Smooth muscle cell (in vitro differentiated cells): Measurements from ENCODE around the gene FOLR3. TPM values are rescaled to one million over a fixed set of nuclear protein-coding genes. Genes with fewer than 3 reads are reported as not detected.
A peak's percentile ranks its signal among the peaks of the same experiment; 100 is the strongest.
"Not testable (repeated sequence)": the region's sequence is repeated elsewhere in the genome, so short reads cannot be mapped to it uniquely, and the experiment has no call there.

Source experiments
- DNase-seq: peaks from one replicate; lab custom pipeline; 2025; ENCODE audit not compliant: unreplicated experiment; lab: John Stamatoyannopoulos, UW
- H2AFZ ChIP-seq: fragments of 200-600 bp; sonication (generic); 2 replicates; pipeline ENCODE4 v1.6.0; 2016; ENCODE audit warnings: antibody characterized with exemption, low read depth, mild to moderate bottlenecking
- H3F3A ChIP-seq: fragments of 200-600 bp; sonication (generic); 2 replicates; pipeline ENCODE4 v1.6.0; 2017; ENCODE audit warnings: antibody characterized with exemption, low read depth
- H3K27ac ChIP-seq: fragments of 200-600 bp; sonication (generic); 2 replicates; pipeline ENCODE4 v1.5.1; 2016; ENCODE audit warnings: low read depth, mild to moderate bottlenecking
- H3K27me3 ChIP-seq: fragments of 200-600 bp; sonication (generic); 2 replicates; pipeline ENCODE4 v1.6.1; 2016; ENCODE audit warnings: low read depth, mild to moderate bottlenecking
- H3K36me3 ChIP-seq: fragments of 200-600 bp; sonication (generic); 2 replicates; pipeline ENCODE4 v1.5.1; 2016; ENCODE audit warnings: low read depth
- H3K4me1 ChIP-seq: fragments of 200-600 bp; sonication (generic); 2 replicates; pipeline ENCODE4 v1.5.1; 2016; ENCODE audit warnings: low read depth
- H3K4me2 ChIP-seq: fragments of 200-600 bp; sonication (generic); 2 replicates; pipeline ENCODE4 v1.6.0; 2016; ENCODE audit warnings: mild to moderate bottlenecking
- H3K4me3 ChIP-seq: fragments of 200-600 bp; sonication (generic); 2 replicates; pipeline ENCODE4 v1.5.1; 2016; ENCODE audit warnings: mild to moderate bottlenecking
- H3K79me2 ChIP-seq: fragments of 200-600 bp; sonication (generic); 2 replicates; pipeline ENCODE4 v1.6.0; 2016; ENCODE audit warnings: low read depth, mild to moderate bottlenecking
- H3K9ac ChIP-seq: fragments of 200-600 bp; sonication (generic); 2 replicates; pipeline ENCODE4 v1.6.0; 2016; ENCODE audit warnings: low read depth
- H3K9me3 ChIP-seq: fragments of 200-600 bp; sonication (generic); replicated peaks from 2 replicates; pipeline ENCODE4 v1.5.1; 2016; ENCODE audit warnings: low read depth
- H4K20me1 ChIP-seq: fragments of 200-600 bp; sonication (generic); 2 replicates; pipeline ENCODE4 v1.6.0; 2016; ENCODE audit warnings: low read depth
- CTCF ChIP-seq: fragments of 200-600 bp; sonication (generic); IDR thresholded peaks from 2 replicates; pipeline ENCODE4 v1.5.1; 2017; ENCODE audit warnings: borderline replicate concordance, mild to moderate bottlenecking, antibody characterized with exemption; ENCODE audit not compliant: insufficient read depth, poor library complexity, severe bottlenecking
- WGBS: methylation state at CpG from one replicate; pipeline ENCODE4 v1.1.7; 2016; ENCODE audit warnings: low lambda C conversion rate; 5-methylcytosine and 5-hydroxymethylcytosine counted together
- polyA plus RNA-seq: library from polyadenylated mRNA; unstranded; fragments of >200 nt; fragmentation: Nextera tagmentation; extraction: Ambion mirVana; gene quantifications from 2 replicates; pipeline ENCODE4 v1.2.1, GENCODE V29; 2016
- total RNA-seq: library from RNA; depleted of rRNA; stranded (reverse); fragments of >200 nt; gene quantifications from 2 replicates; pipeline ENCODE4 v1.2.3, GENCODE V29; 2014

FOLR3 gene
- total RNA-seq (not detected in 2 replicates), polyA plus RNA-seq (not detected in 2 replicates)

GRCh38 chr11:72135473-72135872 lies at the start of gene FOLR3:
Gene FOLR3 (plus strand): TSS chr11:72135725. CDS start chr11:72135953, 228 bp downstream.
- peaks cover 17% of the 10 kb centered on the region for H3K27me3 ChIP-seq
- H3K4me1 ChIP-seq, H2AFZ ChIP-seq, H3K27ac ChIP-seq, H3K4me2 ChIP-seq, H4K20me1 ChIP-seq, H3K9ac ChIP-seq, DNase-seq, H3F3A ChIP-seq, H3K9me3 ChIP-seq, H3K36me3 ChIP-seq, H3K79me2 ChIP-seq, H3K4me3 ChIP-seq: not testable (repeated sequence)
- 87% methylated on average over 4 of the region's 4 CpGs for WGBS

- no peak overlapping the region for H2AFZ ChIP-seq
- no peaks in the 10 kb centered on the region for H3K9me3 ChIP-seq
- no peak overlapping the region for H3K4me3 ChIP-seq
- peak overlapping the region; percentile 89 for H3K27ac ChIP-seq
- no peaks in the 10 kb centered on the region for H3K36me3 ChIP-seq
- no peak for TF ChIP-seq CTCF
- H3K9ac ChIP-seq, result peak overlapping the region; percentile 61
- peak overlapping the region; percentile 27 for H3K4me2 ChIP-seq
- no peak for DNase-seq
- H4K20me1 ChIP-seq, result no peaks in the 10 kb centered on the region
- no peaks in the 10 kb centered on the region for H3K27me3 ChIP-seq
- no peaks in the 10 kb centered on the region for H3F3A ChIP-seq
- H3K4me1 ChIP-seq, result no peaks in the 10 kb centered on the region
- H3K79me2 ChIP-seq, result no peaks in the 10 kb centered on the region
- WGBS, result 59% methylated on average over 4 of the region's 4 CpGs
Observed at GRCh38 chr11:72088076-72088808, 47.3 kb upstream of the FOLR3 start.

- peak; percentile 67 for TF ChIP-seq CTCF
- H3K27me3 ChIP-seq, result no peaks in the 10 kb centered on the region
- no peaks in the 10 kb centered on the region for H3K4me1 ChIP-seq
- H3K9me3 ChIP-seq, result no peaks in the 10 kb centered on the region
- 64% methylated on average over 4 of the region's 4 CpGs for WGBS
- H4K20me1 ChIP-seq, result no peaks in the 10 kb centered on the region
- H3K4me3 ChIP-seq, result no peak overlapping the region
- peak; percentile 7 for DNase-seq
- H3K27ac ChIP-seq, result peak overlapping the region; percentile 30
- no peak overlapping the region for H3K9ac ChIP-seq
- no peaks in the 10 kb centered on the region for H3K79me2 ChIP-seq
- no peaks in the 10 kb centered on the region for H3K36me3 ChIP-seq
- no peaks in the 10 kb centered on the region for H3F3A ChIP-seq
- no peak overlapping the region for H2AFZ ChIP-seq
- no peak overlapping the region for H3K4me2 ChIP-seq
Observed at GRCh38 chr11:72091292-72091691, 44.2 kb upstream of the FOLR3 start.

- Histone ChIP-seq H3K27me3 (no peaks in the 10 kb centered on the region), H3K27ac (no peak overlapping the region), H3K9me3 (no peaks in the 10 kb centered on the region), H4K20me1 (no peaks in the 10 kb centered on the region), H3F3A (no peaks in the 10 kb centered on the region), H2AFZ (no peak overlapping the region), H3K4me2 (no peak overlapping the region), H3K79me2 (peaks cover 37% of the 10 kb centered on the region), H3K9ac (no peak overlapping the region), H3K4me1 (peaks cover 8% of the 10 kb centered on the region), H3K4me3 (no peak overlapping the region), H3K36me3 (no peaks in the 10 kb centered on the region)
- TF ChIP-seq CTCF, result no peak
- DNase-seq, result no peak
- WGBS, result 98% methylated on average over 3 of the region's 3 CpGs
Observed at GRCh38 chr11:72098741-72099140, 36.8 kb upstream of the FOLR3 start.
